HG03558 (cell line): ENCODE results near the gene ZNF195.
"Not testable (repeated sequence)": the region's sequence is repeated elsewhere in the genome, so short reads cannot be mapped to it uniquely, and the experiment has no call there.

ENCODE experiments used
- ATAC-seq: cut with Tn5 transposase; IDR thresholded peaks from one replicate; pipeline ENCODE4 v1.9.1; 2021; ENCODE audit warnings: moderate number of reproducible peaks; ENCODE audit not compliant: unreplicated experiment; ENCODE audit errors: extremely low read depth

The ZNF195 gene

GRCh38 chr11:3378426-3379423 is at the start of gene ZNF195:
TSS of gene ZNF195 (minus strand) at chr11:3379146. CDS start at chr11:3379040, 106 bp downstream.
- ATAC-seq: peak; percentile 95

- ATAC-seq: not testable (repeated sequence)
These were observed 49.1 kb upstream of the ZNF195 start for GRCh38 chr11:3428076-3428475.

GRCh38 chr11:3426541-3426940 is 47.6 kb upstream of the ZNF195 start:
- ATAC-seq: not testable (repeated sequence)

- ATAC-seq: not testable (repeated sequence)
These were observed 45.0 kb upstream of the ZNF195 start for GRCh38 chr11:3423928-3424327.

GRCh38 chr11:3423138-3423731 is 44.3 kb upstream of the ZNF195 start:
- ATAC-seq: not testable (repeated sequence)

GRCh38 chr11:3422380-3423137 is 43.6 kb upstream of the ZNF195 start:
- peak; percentile 58 for ATAC-seq

GRCh38 chr11:3421608-3422379 is 42.8 kb upstream of the ZNF195 start:
- not testable (repeated sequence) for ATAC-seq

- not testable (repeated sequence) for ATAC-seq
These were observed 41.5 kb upstream of the ZNF195 start for GRCh38 chr11:3420281-3421042.

GRCh38 chr11:3419496-3419895 is 40.5 kb upstream of the ZNF195 start:
- ATAC-seq: not testable (repeated sequence)

GRCh38 chr11:3417047-3417446 is 38.1 kb upstream of the ZNF195 start:
- not testable (repeated sequence) for ATAC-seq

GRCh38 chr11:3415301-3415700 is 36.4 kb upstream of the ZNF195 start:
- not testable (repeated sequence) for ATAC-seq

GRCh38 chr11:3413666-3414065 is 34.7 kb upstream of the ZNF195 start:
- not testable (repeated sequence) for ATAC-seq

GRCh38 chr11:3412837-3413236 is 33.9 kb upstream of the ZNF195 start:
- no peak for ATAC-seq

- ATAC-seq: not testable (repeated sequence)
These were observed 29.8 kb upstream of the ZNF195 start for GRCh38 chr11:3408722-3409121.

GRCh38 chr11:3408058-3408605 is 29.2 kb upstream of the ZNF195 start:
- ATAC-seq: not testable (repeated sequence)

- ATAC-seq: not testable (repeated sequence)
These were observed 28.0 kb upstream of the ZNF195 start for GRCh38 chr11:3406937-3407336.

GRCh38 chr11:3406223-3406875 is 27.4 kb upstream of the ZNF195 start:
- ATAC-seq: not testable (repeated sequence)
